ENCODE measurements around the gene CDK8.
"Not testable (repeated sequence)": the region's sequence is repeated elsewhere in the genome, so short reads cannot be mapped to it uniquely, and the experiment has no call there.

CDK8 gene

GRCh38 chr13:26280295-26280694, 26.4 kb downstream of the CDK8 start:
- TF ChIP-seq CTCF (IDR thresholded peaks at IDR 0.05; ENCODE audit: low read depth, low read length), result no peak
- H3K27me3 ChIP-seq (ENCODE audit: insufficient read depth, low read depth, severe bottlenecking), result no peaks in the 10 kb centered on the region
- DNase-seq, result no peak
- H3K27ac ChIP-seq, result no peak overlapping the region
- H3K9me3 ChIP-seq (ENCODE audit: severe bottlenecking), result peaks cover 23% of the 10 kb centered on the region
- peaks cover 37% of the 10 kb centered on the region for H3K36me3 ChIP-seq
- H3K4me3 ChIP-seq (ENCODE audit: low read depth, low read length), result no peak overlapping the region

GRCh38 chr13:26280822-26281221, 26.9 kb downstream of the CDK8 start:
- Histone ChIP-seq H3K36me3 (peaks cover 37% of the 10 kb centered on the region), H3K27me3 (ENCODE audit: insufficient read depth, low read depth, severe bottlenecking) (no peaks in the 10 kb centered on the region)
- no peak for DNase-seq

GRCh38 chr13:26285911-26286310, 32.0 kb downstream of the CDK8 start:
- not testable (repeated sequence) for H3K27me3 ChIP-seq (ENCODE audit: insufficient read depth, low read depth, severe bottlenecking); DNase-seq; H3K27ac ChIP-seq; H3K4me3 ChIP-seq (ENCODE audit: low read depth, low read length)
- H3K9me3 ChIP-seq (ENCODE audit: severe bottlenecking), result peaks cover 19% of the 10 kb centered on the region
- H3K36me3 ChIP-seq, result peaks cover 18% of the 10 kb centered on the region

More at GRCh38 chr13:26280822-26281221, 26.9 kb downstream of the CDK8 start:
- Histone ChIP-seq H3K4me3 (ENCODE audit: low read depth, low read length) (no peak overlapping the region), H3K27ac (no peak overlapping the region), H3K9me3 (ENCODE audit: severe bottlenecking) (peaks cover 27% of the 10 kb centered on the region)
- no peak for TF ChIP-seq CTCF (IDR thresholded peaks at IDR 0.05; ENCODE audit: low read depth, low read length)

- H3K9me3 ChIP-seq (ENCODE audit: severe bottlenecking), result peaks cover 11% of the 10 kb centered on the region
- not testable (repeated sequence) for DNase-seq; H3K4me3 ChIP-seq (ENCODE audit: low read depth, low read length); H3K36me3 ChIP-seq; H3K27ac ChIP-seq; H3K27me3 ChIP-seq (ENCODE audit: insufficient read depth, low read depth, severe bottlenecking)
These were observed 34.9 kb downstream of the CDK8 start for GRCh38 chr13:26288838-26289237.

GRCh38 chr13:26295812-26296211, 41.9 kb downstream of the CDK8 start:
- Histone ChIP-seq H3K27me3 (ENCODE audit: insufficient read depth, low read depth, severe bottlenecking) (no peaks in the 10 kb centered on the region), H3K4me3 (ENCODE audit: low read depth, low read length) (no peak overlapping the region), H3K27ac (no peak overlapping the region), H3K9me3 (ENCODE audit: severe bottlenecking) (no peaks in the 10 kb centered on the region), H3K36me3 (no peaks in the 10 kb centered on the region; the same call in none of the 2 replicates)
- TF ChIP-seq CTCF (IDR thresholded peaks at IDR 0.05; ENCODE audit: low read depth, low read length), result no peak
- no peak for DNase-seq

GRCh38 chr13:26299168-26299750, 45.3 kb downstream of the CDK8 start:
- Histone ChIP-seq H3K9me3 (ENCODE audit: severe bottlenecking) (no peaks in the 10 kb centered on the region), H3K27ac (no peak overlapping the region), H3K27me3 (ENCODE audit: insufficient read depth, low read depth, severe bottlenecking) (no peaks in the 10 kb centered on the region), H3K36me3 (no peaks in the 10 kb centered on the region; the same call in none of the 2 replicates), H3K4me3 (ENCODE audit: low read depth, low read length) (no peak overlapping the region)
- TF ChIP-seq CTCF (IDR thresholded peaks at IDR 0.05; ENCODE audit: low read depth, low read length), result no peak
- DNase-seq, result no peak

GRCh38 chr13:26300140-26300539, 46.2 kb downstream of the CDK8 start:
- DNase-seq, result no peak
- Histone ChIP-seq H3K9me3 (ENCODE audit: severe bottlenecking) (no peaks in the 10 kb centered on the region), H3K36me3 (no peaks in the 10 kb centered on the region; the same call in none of the 2 replicates), H3K27me3 (ENCODE audit: insufficient read depth, low read depth, severe bottlenecking) (no peaks in the 10 kb centered on the region), H3K27ac (no peak overlapping the region), H3K4me3 (ENCODE audit: low read depth, low read length) (no peak overlapping the region)
- TF ChIP-seq CTCF (IDR thresholded peaks at IDR 0.05; ENCODE audit: low read depth, low read length), result no peak

Data from WERI-Rb-1 (cell line).